ENCODE results near the gene SETD1B.
"Not testable (repeated sequence)": the region's sequence is repeated elsewhere in the genome, so short reads cannot be mapped to it uniquely, and the experiment has no call there.

Gene SETD1B

GRCh38 chr12:121857322-121858246, 53.8 kb downstream of the SETD1B start:
- DNase-seq (ENCODE audit: low read depth in 2 of 2) = no peak

GRCh38 chr12:121858318-121858661, 54.5 kb downstream of the SETD1B start:
- no peak for DNase-seq (ENCODE audit: low read depth in 2 of 2)

DNA sequence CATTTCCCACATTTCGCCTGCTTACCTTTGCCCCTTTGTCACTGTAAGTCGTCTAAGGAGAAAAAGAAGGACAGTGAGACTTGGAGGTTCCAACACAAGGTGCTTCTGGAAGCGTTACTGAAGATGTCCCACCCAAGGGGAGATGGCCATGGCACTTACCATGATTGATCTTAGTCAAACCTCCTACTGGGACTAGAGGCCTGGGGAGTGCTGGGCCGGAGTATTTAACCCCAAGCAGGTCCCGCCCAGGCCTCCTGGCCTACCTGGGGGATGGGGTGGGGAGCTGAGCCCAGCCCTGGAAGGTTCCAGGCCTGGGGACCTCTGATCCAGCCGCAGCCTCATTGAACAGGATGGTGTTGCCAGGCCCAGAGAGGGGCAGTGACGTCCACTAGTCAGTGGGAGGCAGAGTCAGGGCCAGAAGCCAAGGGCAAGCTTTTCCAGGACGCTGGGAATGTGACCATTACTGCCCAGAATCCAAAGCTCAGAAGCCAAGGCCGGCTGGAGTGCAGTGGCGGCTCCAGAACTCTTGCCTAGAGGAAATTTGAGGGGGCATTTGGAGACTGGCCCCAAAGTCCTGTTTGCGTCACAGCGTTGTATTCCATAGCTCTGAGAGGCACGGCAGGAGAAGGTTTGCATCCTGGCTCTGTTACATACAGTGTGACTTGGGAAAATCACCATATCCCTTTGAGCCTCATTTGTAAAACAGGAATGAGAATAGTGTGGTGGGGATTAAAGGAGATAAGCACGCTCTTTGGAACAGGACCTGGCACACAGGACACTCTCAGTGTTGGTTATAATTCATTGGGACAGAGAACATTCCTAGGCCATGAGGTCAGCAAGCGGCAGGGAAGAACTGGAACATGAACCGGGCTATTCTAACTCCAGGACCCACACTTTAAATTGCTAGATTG, 55.1 kb downstream of the SETD1B start, which contains the start of gene HPD:
HPD (minus strand) TSS at position 198 of the 911 bp plus-strand sequence; CDS start at position 162, 36 bp downstream.
- no peak for DNase-seq (ENCODE audit: low read depth in 2 of 2)

DNA sequence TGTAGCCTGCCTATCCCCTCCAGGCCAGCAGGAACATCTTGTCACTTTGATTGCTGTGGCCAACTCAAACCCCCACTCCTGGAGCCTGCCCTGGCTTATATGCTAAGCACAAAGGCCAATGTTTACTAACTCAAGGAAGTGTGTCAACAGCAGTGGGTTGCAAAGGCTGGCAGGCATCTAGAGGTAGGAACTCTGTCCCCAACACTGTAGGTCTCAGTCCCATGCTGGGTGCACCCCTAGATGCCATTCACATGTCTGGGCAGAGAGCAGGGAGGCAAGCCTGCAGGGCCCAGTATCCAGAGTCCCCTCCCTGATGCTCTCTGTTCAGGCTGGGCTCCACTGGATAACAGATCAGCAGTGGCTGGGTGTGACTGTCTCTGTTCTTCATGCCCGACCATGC, 56.4 kb downstream of the SETD1B start:
- no peak for DNase-seq (ENCODE audit: low read depth in 2 of 2)

GRCh38 chr12:121860699-121861098, 56.9 kb downstream of the SETD1B start:
- not testable (repeated sequence) for DNase-seq (ENCODE audit: low read depth in 2 of 2)

- DNase-seq (ENCODE audit: low read depth in 2 of 2) = no peak
Observed at GRCh38 chr12:121861636-121862254, 57.9 kb downstream of the SETD1B start.

GRCh38 chr12:121866331-121866730, 62.5 kb downstream of the SETD1B start:
- no peak for DNase-seq (ENCODE audit: low read depth in 2 of 2)

- DNase-seq (ENCODE audit: low read depth in 2 of 2) = not testable (repeated sequence)
Observed at GRCh38 chr12:121869229-121869628, 65.4 kb downstream of the SETD1B start.

DNA sequence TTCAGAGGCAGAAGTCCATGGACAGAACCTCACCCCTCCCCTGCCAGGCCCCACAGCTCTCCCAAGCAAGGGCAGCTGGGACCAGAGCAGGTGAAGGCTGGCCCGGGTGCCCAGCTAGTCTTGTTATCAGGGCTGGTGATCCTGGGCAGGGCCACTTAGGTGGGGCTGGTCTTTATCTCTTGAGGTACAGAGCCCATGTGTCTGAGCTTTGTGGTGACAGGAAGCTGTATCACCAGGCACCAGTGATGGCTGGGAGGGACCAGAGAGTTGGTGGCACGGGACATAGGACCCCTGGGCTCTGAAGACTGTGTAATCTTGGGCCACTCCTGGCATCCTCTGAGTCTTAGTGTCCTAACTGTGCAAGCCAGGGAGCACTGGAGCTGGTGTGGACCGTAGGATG, 67.7 kb downstream of the SETD1B start:
- DNase-seq (ENCODE audit: low read depth in 2 of 2) = no peak

- DNase-seq (ENCODE audit: low read depth in 2 of 2) = no peak
Observed at GRCh38 chr12:121872546-121873215, 68.9 kb downstream of the SETD1B start.

GRCh38 chr12:121873216-121873569, 69.4 kb downstream of the SETD1B start:
- DNase-seq (ENCODE audit: low read depth in 2 of 2) = no peak

DNA sequence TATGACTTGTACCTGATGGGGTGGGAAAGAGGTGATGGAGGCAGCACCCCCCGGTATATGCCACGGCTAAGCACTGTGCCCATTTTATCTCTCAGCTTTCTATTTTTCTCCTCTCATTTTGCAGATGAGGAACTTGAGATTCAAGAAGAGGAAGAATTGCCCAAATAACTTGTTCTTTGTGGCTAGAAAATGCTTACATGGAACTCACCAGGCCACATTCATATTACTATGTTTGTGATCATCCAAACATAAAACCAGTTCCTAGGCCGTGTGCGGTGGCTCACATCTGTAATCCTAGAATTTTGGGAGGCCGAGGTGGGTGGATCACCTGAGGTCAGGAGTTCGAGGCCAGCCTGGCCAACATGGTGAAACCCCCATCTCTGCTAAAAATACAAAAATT, 70.3 kb downstream of the SETD1B start:
- DNase-seq (ENCODE audit: low read depth in 2 of 2) = no peak

DNA sequence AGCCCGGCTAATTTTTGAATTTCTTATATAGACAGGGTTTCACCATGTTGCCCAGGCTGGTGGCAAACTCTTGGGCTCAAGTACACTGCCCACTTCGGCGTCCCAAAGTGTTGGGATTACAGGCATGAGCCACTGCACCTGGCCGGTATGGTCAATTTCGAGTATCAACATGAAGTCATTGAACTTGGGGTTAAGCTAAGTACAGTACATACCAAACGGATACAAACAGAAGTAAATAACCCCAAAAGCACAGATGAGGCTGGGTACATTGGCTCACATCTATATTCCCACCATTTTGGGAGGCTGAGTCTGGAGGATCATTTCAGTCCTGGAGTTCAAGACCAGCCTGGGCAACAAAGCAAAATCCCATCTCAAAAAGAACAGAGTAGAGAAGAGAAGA, 71.8 kb downstream of the SETD1B start:
- DNase-seq (ENCODE audit: low read depth in 2 of 2) = no peak

- not testable (repeated sequence) for DNase-seq (ENCODE audit: low read depth in 2 of 2)
Observed at GRCh38 chr12:121876080-121876447, 72.3 kb downstream of the SETD1B start.
